ENCODE measurements around the gene EPHB4.
A peak's percentile ranks its signal among the peaks of the same experiment; 100 is the strongest.
"Not testable (repeated sequence)": the region's sequence is repeated elsewhere in the genome, so short reads cannot be mapped to it uniquely, and the experiment has no call there.

Gene EPHB4

GRCh38 chr7:100827330-100828226 is at the start of gene EPHB4:
TSS of gene EPHB4 (minus strand) at chr7:100827523. CDS start at chr7:100827030, 493 bp downstream.
- DNase-seq = no peak

- no peak for DNase-seq
These were observed 48.0 kb upstream of the EPHB4 start for GRCh38 chr7:100875356-100875751.

- DNase-seq = peak; percentile 79
These were observed 47.4 kb upstream of the EPHB4 start, which contains the start of gene SRRT for GRCh38 chr7:100874577-100875355. TSS of gene SRRT (plus strand) at chr7:100875103. CDS start at chr7:100875591, 488 bp downstream.

- DNase-seq = no peak
These were observed 46.9 kb upstream of the EPHB4 start for GRCh38 chr7:100874300-100874576.

GRCh38 chr7:100873599-100874299 is 46.4 kb upstream of the EPHB4 start:
- DNase-seq = no peak

- DNase-seq = no peak
These were observed 40.6 kb upstream of the EPHB4 start for GRCh38 chr7:100867776-100868485.

- no peak for DNase-seq
These were observed 39.9 kb upstream of the EPHB4 start, which contains the start of gene TRIP6 for GRCh38 chr7:100867040-100867775. TSS of gene TRIP6 (plus strand) at chr7:100867387. CDS start at chr7:100867498, 111 bp downstream.

GRCh38 chr7:100866729-100867039 is 39.4 kb upstream of the EPHB4 start:
- no peak for DNase-seq

GRCh38 chr7:100865938-100866728 is 38.8 kb upstream of the EPHB4 start:
- no peak for DNase-seq

- DNase-seq = no peak
These were observed 38.1 kb upstream of the EPHB4 start for GRCh38 chr7:100865372-100865911.

GRCh38 chr7:100864263-100864845 is 37.0 kb upstream of the EPHB4 start:
- DNase-seq = no peak

- DNase-seq = no peak
These were observed 36.2 kb upstream of the EPHB4 start for GRCh38 chr7:100863406-100863950.

GRCh38 chr7:100861616-100861985 is 34.3 kb upstream of the EPHB4 start:
- no peak for DNase-seq

- DNase-seq = no peak
These were observed 33.6 kb upstream of the EPHB4 start for GRCh38 chr7:100860702-100861615.

GRCh38 chr7:100859856-100860255 is 32.5 kb upstream of the EPHB4 start:
- DNase-seq = no peak

GRCh38 chr7:100856871-100857282 is 29.6 kb upstream of the EPHB4 start:
- DNase-seq = no peak

GRCh38 chr7:100855515-100855914 is 28.2 kb upstream of the EPHB4 start:
- DNase-seq = no peak

GRCh38 chr7:100854899-100855298 is 27.6 kb upstream of the EPHB4 start:
- DNase-seq = not testable (repeated sequence)

All from KG1 (cell line).